UCSD-AML1 (cell line): ENCODE results near the gene ZNF70.
"Not testable (repeated sequence)": the region's sequence is repeated elsewhere in the genome, so short reads cannot be mapped to it uniquely, and the experiment has no call there.

Experiments used
- DNase-seq: peaks from one replicate; lab custom pipeline; 2025; ENCODE audit not compliant: unreplicated experiment; lab: John Stamatoyannopoulos, UW

The ZNF70 gene

DNA sequence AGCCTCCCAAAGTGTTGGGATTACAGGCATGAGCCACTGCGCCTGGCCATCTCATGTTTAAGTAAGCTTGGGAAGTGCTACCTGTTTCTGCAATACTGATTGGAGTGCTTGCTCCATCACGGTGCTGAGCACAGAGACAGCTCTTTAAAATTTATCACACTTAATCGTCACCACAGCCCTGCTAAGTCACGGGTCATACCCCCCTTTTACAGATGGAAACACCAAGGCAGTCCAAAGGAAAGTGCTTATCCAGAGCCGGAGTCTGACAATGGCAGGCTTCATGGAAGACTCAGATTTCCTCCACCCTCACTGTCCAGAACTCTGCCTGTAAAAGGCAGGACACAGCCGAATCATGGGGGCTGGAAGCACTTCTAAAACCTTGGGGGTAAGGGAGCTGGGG lies 9.1 kb upstream of the ZNF70 start:
- no peak for DNase-seq

DNA sequence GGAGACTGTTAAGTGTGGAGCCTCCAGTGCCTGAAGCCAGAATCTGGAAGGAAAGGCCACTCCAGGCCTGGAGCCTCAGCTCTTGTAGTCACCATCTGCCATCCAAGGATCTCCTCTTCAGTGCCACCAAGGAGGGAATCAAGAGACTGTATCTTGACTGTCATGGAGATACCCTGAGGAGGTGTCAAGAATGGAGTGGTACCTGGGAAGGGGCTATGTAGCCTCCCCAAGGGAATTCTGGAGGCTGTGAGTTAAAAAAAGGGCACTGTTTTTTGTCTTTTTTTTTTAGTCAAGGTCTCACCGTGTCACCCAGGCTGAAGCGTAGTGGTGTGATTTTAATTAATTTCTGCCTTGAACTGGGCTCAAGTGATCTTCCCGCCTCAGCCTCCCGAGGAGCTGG lies 8.7 kb upstream of the ZNF70 start:
- no peak for DNase-seq

DNA sequence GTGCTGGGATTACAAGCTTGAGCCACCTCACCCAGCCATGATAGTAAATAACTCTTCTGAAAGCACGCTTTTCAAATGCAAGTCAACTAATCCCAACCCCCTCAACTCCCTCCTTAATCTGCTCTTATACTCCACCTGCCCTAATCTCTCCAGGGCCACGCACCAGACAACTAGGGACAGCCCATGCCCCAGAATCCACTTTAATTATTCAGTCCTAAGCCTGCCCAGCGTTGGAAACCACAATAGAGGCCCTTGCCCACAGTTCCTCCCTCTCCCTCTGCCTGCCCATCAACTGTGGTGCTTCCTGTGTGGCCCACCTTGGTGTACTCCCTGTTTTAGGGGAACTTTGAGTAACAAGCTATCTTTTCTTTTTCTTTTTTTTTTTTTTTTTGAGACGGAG lies 6.0 kb upstream of the ZNF70 start:
- DNase-seq = peak; percentile 24

DNA sequence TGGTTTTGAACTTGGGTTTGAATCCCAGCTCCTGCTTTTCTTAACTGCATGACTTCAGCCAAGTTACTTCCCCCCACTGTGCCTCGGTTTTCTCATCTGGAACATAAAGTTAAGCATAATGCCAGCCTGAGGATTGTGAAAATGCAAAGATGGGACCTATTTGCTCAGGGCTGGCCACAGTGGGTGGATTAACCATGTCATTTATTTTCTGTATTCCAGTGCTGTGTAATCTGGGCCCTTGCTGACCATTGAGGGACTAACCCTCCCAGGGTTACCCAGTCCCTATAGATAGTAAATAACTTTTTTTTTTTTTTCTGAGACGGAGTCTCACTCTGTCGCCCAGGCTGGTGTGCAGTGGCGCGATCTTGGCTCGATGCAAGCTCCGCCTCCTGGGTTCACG lies 4.8 kb upstream of the ZNF70 start:
- DNase-seq = no peak

DNA sequence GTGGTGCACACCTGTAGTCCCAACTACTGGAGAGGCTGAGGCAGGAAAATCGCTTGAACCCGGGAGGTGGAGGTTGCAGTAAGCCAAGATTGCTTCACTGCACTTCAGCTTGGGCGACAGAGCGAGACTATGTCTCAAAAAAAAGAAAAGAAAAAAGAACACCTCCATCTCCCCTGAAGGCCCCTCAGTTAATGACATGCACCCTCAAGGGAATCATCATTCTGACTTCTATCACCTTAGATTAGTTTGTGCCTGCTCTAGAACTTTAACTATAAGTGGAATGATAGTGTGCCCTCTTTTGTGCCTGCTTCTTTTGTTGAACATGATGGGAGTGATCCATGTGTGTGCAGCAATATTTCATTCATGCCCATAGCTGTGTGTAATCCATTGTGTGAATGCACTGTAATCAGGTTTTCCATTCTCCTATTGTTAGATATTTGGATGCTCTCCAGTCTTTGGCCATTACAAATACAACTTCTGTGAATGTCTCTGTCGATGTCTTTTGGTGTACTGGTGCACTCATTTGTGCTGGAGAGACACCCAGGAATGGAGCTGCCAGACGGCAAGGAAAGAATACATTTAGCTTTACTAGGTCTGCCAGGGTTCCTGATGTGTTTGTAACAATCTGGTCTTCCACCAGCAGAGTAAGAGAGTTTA lies 4.2 kb upstream of the ZNF70 start:
- DNase-seq = no peak

DNA sequence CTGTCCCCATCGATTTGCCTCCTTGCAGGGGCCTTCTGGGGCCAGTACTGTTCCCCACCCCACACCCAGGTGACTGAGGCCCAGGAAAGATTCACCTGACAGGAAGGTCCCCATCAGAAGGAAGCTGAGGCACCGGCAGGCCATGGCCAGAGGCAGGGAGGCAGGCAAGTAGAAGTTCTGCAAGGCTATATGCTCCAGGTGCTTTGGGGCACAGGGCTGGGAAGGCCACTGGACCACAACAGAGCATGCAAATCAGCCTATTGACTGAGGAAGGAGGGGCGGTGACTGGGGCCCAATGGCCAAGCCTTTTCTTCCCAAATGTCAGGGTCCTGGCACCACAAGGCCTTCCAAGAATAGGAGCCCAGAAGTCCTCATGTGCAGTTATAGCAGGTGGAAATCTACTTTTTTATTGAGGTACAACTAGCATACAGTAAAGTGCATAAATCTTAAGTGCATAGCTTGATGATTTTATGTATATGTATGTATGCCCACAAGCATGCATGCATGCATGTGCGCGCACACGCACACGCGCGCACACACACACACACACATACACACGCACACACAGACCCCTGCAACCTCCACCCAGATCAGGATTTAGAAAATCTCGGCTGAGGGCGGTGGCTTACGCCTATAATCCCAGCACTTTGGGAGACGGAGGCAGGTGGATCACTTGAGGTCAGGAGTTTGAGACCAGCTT lies 3.5 kb upstream of the ZNF70 start, which contains the start of gene VPREB3:
VPREB3 (minus strand) TSS at position 206 of the 700 bp plus-strand sequence; CDS start at position 144, 62 bp downstream.
- DNase-seq = no peak

DNA sequence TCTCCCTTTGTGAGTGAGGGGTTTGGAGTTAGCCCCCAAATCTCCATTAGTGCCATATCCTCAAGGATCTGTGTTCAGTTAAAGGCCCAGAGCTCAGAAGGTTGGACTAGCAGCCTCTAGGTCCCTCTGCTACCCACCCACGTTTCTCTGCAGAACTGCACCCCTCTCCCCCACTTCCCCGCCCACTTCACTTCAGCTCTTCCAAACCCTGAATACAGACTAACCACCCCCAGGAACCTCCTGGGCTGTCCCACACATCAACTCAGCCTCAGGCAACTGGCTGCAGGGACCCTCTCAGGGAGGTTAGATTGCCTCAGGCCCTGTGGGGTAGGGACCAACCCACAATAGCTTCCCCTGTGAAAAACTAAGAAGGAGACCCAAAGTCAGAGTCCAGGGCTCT lies 2.5 kb upstream of the ZNF70 start:
- DNase-seq = no peak

DNA sequence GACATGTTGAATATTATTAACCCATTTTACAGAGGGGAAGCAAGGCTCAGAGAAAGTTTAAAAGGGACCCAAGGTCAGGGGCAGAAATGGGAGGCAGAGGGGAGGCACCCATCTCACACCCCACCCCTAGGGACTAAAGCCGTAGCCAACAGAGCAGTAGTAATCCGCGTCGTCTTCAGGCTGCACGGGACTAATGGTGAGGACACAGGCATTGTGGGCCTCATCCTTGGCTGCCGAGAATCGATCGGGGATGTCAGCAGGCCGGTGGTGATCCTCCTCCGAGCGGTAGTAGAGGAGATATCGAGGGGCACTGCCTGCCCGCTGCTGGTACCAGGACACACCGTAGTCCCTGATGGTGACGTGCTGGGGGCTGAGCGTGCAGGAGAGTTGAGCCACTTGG lies 1.8 kb upstream of the ZNF70 start:
- no peak for DNase-seq

DNA sequence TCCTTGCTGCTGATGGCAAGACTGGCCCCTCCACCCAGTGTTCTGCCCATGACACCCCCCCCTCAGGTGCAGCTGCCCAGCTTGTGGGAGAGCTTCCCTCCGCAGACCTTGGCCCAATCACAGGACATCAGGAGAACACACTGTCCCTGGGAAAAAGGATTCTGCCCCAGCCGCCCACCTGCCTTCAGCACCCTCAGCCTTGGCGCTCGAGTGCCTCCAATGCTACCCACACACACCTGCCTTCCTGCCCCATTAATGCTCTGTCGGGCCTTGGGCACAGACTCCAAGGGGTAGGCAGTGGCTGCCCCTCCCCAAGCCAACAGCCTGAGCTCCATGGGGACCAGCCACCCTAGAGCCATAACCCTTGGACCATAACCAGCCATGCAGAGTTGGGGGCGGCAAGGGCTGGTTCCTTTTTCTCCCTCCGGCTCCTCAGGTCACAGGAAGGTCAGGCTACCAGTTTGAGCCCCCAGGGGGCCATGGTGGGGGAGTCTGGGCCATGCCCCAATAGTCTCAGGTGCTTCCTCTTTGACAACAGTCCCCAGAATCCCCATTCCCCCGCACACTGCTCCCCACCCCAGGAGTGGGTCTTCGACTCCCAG lies 1.3 kb upstream of the ZNF70 start:
- DNase-seq = no peak

DNA sequence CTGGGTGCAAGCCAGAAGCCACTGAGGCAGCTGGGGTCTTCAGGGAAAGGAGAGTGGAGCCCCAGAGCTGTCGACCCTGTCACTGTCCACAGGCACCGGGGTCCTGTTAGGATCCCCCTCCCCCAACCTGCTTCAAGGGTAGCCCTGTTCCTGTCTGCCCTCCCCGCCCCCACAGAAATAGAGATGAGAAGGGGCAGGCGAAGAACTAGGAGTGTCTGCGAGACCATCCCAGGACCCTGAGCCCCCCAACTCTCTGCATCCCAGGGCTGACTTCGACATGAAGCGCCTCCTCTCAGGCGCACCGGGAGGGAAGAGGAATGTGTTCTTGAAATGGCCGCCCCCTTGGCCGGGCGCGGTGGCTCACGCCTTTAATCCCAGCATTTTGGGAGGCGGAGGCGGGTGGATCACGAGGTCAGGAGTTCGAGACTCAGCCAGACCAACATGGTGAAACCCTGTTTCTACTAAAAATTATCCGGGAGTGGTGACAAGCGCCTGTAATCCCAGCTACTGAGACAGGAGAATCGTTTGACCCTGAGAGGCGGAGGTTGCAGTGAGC lies 607 bp upstream of the ZNF70 start:
- no peak for DNase-seq

DNA sequence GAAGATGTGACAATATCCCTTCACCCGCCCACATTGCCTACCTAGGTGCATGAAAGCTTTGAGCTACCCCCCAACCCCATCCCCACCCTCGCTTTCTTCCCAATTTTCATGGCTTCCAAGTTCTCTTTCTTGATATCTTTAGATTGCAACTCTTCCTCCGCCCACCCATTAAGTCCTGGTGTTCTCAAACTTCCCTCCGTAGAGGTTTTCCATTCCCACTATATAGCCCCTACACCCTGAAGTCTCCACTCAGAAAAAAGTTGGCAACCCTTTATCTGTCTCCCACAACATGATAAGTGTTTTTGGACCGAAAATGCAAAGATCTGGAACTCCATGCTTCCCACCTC lies 572 bp downstream of the ZNF70 start:
- no peak for DNase-seq

DNA sequence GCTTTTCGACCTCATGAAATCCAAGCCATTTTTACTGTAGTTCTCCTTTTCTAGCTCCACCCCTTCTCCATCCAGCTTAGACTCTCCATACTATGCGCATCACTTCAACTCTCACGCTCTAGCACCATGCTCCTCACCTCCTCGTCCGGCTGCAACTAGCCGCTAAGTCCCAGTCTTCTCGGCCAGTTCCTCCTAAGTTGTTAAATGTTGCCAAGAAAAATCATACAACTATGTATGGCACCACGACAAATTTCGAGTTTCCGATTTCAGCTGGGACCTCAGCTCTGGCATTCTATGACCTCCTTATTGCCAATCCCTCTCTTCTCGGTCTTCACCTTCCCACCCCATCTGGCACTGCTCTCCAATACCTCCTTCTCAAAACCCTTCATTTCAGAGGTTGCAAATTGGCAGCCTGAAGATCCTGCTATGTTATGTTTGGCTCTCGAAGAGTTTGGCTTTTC lies 1.0 kb downstream of the ZNF70 start:
- no peak for DNase-seq

DNA sequence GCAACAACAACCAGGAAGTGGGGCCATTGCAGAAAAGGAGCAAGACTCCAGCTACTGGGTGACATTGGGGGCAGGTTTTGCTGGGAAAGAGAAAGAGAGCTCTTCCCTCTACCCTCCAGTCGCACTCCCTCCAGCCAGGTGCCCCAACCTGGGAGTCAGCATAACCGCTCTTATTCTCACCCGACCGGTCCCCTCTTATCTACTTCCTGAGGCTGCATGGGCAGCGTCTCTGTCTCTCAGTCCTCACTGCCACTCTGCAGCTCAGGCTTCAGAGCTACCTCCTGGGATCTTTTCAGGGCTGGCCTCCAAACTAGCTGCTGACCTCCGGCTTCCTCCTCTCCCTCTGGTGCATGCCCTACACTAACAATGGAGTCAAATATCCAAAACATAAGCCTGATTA lies 5.1 kb downstream of the ZNF70 start:
- no peak for DNase-seq

DNA sequence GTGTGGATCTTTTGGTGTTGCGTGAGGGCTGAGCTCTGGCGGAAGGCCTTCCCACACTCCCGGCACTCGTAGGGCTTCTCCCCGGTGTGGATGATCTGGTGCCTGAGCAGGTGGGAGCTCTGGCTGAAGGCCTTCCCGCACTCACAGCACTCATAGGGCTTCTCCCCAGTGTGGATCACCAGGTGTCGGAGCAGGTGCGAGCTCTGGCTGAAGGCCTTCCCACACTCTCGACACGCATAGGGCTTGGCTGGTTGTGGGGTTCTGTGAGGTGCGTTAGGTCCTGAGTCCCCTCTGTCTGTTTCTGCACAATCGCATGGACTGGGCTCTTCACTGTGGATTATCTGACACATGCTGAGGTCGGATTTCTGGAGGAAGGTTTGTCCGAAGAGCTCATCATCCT lies 6.4 kb downstream of the ZNF70 start:
- no peak for DNase-seq

DNA sequence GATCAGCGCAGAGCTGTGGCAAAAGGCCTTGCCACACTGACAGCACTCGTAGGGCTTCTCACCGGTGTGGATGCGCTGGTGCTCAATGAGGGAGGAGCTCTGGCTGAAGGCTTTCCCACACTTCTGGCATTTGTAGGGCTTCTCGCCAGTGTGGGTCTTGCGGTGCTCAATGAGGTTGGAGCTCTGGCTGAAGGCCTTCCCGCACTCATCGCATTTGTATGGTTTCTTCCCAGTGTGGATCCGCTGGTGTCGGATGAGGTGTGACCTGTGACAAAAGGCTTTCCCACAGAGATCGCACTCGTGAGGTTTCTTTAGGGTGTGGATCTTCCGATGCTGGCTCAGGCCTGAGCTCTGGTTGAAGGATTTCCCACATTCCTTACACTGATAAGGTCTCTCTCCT lies 6.9 kb downstream of the ZNF70 start:
- DNase-seq = no peak

DNA sequence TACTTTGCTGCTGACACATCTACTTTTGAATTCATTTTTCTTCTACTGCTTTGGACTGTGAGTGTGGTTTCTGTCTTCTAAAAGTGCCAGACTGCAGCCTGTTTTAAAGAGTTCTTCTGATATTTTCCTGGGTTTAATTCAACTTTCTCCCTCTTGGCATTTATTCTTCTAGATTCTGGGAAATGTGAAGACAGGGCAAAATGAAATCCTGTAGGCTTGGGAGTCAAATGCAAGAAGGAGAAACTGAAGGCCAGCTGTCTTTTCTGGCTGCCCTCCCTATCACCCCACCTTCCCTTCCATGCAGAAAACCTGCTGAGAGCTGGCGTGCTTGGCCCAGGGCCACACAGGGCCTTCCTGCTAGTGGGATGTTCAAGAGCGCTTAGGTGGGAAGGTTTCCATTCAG lies 7.6 kb downstream of the ZNF70 start:
- no peak for DNase-seq

DNA sequence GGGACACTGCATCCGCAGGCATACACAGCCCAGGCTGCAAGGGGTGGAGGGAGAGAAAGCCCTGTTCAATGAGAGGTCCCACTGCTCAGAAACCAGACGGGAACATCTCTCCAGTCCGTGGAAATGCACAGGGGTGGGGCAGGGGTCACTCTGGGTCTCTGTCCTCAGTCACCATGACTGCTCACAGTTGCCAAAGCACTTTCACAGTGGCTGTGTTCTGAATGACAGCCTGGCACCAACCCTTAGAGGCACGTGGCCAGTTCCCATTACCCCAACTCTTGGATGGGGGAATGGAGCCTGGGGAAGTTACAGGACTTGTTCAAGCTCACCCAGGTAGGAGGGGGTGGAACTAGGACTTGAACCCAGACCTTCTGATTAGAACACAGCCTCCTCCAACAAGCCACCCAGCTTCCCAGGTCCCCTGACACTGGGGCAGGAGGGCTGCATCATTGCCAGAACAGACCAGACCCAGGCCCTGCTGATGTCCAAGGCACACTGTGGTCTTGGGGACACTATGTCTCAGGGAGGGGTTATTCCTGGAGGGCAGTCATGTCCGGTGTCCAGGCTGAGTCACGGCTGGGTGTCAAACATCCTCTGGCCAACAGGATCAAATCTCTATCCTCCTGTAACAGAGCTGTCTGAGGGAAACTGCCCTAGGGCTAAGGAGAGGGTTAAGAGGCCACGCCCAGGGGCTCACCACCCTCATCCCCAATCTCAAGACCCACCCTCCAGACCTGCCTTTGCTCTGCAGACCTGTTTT lies 8.2 kb downstream of the ZNF70 start:
- no peak for DNase-seq

DNA sequence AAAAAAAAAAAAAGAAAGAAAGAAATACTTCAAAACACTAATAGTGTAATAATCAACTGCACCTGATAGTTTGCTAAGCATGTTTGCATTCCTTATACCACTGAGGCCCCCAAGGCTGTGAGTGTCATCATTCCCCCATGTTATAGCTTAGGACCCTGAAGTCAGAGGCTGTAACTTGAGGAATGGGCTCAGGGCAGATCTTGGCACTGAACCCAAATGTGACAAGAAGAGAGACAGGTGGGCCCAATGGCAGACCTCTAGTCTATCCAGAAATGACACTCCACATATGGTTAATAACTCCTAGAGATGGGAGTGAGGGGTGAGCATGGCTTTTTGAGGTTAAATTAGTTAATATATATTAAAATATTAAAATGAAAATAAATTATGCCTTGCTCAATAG lies 13.2 kb downstream of the ZNF70 start:
- DNase-seq = no peak

DNA sequence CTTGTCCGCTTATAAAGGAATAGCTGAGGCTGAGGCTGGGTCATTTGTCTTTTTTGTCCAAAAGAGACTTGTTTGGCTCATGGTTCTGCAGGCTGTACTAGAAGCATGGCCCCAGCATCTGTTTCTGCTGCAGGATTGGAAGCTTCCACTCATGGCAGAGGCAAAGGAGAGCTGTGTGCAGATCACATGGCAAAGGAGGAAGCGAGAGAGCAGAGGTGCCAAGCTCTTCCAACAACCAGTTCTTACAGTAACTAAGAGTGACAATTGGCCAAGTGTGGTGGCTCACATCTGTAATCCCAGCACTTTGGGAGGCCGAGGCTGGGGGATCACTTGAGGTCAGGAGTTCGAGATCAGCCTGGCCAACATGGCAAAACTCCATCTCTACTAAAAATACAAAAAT lies 22.8 kb downstream of the ZNF70 start:
- DNase-seq = not testable (repeated sequence)

DNA sequence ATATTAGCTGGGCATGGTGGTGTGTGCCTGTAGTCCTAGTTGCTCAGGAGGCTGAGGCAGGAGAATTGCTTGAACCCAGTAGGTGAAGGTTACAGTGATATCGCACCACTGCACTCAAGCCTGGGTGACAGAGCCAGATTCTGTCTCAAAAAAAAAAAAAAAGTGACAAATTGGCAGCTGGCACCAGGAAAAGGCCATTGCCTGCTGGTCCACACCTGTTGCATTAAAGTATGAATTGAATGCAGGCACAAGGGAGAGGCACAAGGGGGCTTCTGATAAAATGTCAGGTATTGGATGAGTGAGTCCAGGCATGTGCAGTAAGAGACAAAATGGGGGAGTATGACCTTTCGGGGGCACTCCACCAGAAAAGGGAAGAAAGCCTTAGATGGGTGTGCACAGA lies 28.2 kb downstream of the ZNF70 start:
- DNase-seq = no peak

DNA sequence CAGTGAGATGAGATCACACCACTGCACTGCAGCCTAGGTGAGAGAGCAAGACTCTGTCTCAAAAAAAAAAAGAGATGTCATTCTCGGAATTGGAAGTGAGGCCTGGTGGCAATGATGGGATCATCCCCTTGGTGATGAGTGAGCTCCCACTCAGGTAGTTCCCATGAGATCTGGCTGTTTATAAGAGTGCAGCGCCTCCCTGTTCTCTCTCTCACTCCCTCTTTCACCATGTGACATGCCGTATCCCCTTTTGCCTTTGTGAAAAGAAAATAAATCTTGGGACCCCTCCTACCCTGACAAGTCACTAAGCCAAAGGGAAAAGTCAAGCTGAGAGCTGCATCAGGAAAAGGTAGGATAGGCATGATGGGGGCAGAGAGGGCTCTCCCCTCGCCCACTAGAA lies 28.8 kb downstream of the ZNF70 start:
- no peak for DNase-seq

DNA sequence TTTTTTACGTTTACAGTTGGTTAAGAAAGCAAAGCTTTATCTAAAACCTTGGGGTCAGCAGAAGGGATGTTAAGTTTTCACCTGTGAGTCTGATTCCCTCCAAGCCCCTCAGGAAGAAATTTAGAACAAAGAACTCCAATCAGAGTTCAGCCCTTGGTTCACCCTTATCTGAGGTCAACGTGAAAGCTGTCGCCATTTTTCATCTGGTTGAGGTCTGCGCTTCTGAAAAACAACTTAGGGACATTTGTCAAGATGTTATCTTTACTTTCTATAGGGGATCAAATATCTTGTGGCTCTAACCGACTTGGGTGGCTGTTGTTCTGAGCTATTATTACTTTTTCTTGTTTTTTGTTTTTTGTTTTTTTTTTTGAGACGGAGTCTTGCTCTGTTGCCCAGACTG lies 30.1 kb downstream of the ZNF70 start:
- DNase-seq = no peak
